GM12878 (cell line): ENCODE results near the gene SOCS6. TPM values are rescaled to one million over a fixed set of nuclear protein-coding genes. Genes with fewer than 3 reads are reported as not detected.

Source experiments
- ATAC-seq: fragments of 200-7000 bp; cut with Tn5 transposase; 3 replicates; pipeline ENCODE4 v1.9.1; 2020; ENCODE audit warnings: mild to moderate bottlenecking, moderate library complexity
- BruUV-seq: library from RNA; stranded (reverse); fragments of 400-500 nt; replicated peaks from 2 replicates; lab custom pipeline; 2021; lab: Mats Ljungman, UMichigan
- CTCF ChIA-PET: fragments of 300-600 bp; sonication (Branson Sonifier 250); formaldehyde crosslinking; extraction: SDS; loops from one replicate; lab custom pipeline; 2021; ENCODE audit warnings: inconsistent platforms; lab: Yijun Ruan, JAX
- POLR2A ChIA-PET: fragments of 350-600 bp; formaldehyde crosslinking; extraction: SDS; loops from one replicate; lab custom pipeline; 2021; ENCODE audit warnings: inconsistent platforms; lab: Charles Lee
- RAD21 ChIA-PET: fragments of 300-600 bp; sonication (Branson Sonifier 250); formaldehyde crosslinking; loops from one replicate; lab custom pipeline; 2023; ENCODE audit warnings: antibody characterized with exemption; ENCODE audit not compliant: unreplicated experiment; lab: Charles Lee
- SMC1A ChIA-PET: fragments of 300-600 bp; sonication (Branson Sonifier 250); formaldehyde crosslinking; loops from one replicate; lab custom pipeline; 2023; ENCODE audit not compliant: unreplicated experiment, uncharacterized antibody; lab: Charles Lee
- DNase-seq: peaks from one replicate; pipeline ENCODE4 v3.0.0-alpha.2; 2011; ENCODE audit warnings: low read depth, low spot score
- FAIRE-seq: peaks from 3 replicates; lab custom pipeline; 2011; peaks lifted over from hg19 to GRCh38; lab: Jason Lieb, UNC
- H2AFZ ChIP-seq: 2 replicates; pipeline ENCODE4 v1.6.0; 2011; ENCODE audit warnings: low read depth, low read length, control low read depth; ENCODE audit not compliant: control insufficient read depth
- H3K27ac ChIP-seq: 2 replicates; pipeline ENCODE4 v1.5.1; 2011; ENCODE audit warnings: control low read depth; ENCODE audit not compliant: control insufficient read depth, insufficient read depth
- H3K27me3 ChIP-seq, 2 experiments: replicated peaks in 1 of 2; 2 replicates each; pipeline versions ENCODE4 v1.6.0 to v1.6.1; 2011; ENCODE audit warnings: low read length in 1 of 2; ENCODE audit not compliant: control insufficient read depth in 2 of 2, insufficient read depth in 2 of 2
- H3K36me3 ChIP-seq, 2 experiments: 2 replicates each; pipeline ENCODE4 v1.5.1; 2011; ENCODE audit warnings: low read length in 1 of 2; ENCODE audit not compliant: control insufficient read depth in 2 of 2, insufficient read depth in 2 of 2
- H3K4me1 ChIP-seq: 2 replicates; pipeline ENCODE4 v1.6.1; 2011; ENCODE audit warnings: mild to moderate bottlenecking, low read length, moderate library complexity, mixed read lengths; ENCODE audit not compliant: control insufficient read depth, insufficient read depth
- H3K4me2 ChIP-seq: 2 replicates; pipeline ENCODE4 v1.6.0; 2011; ENCODE audit warnings: control low read depth; ENCODE audit not compliant: control insufficient read depth, insufficient read depth
- H3K4me3 ChIP-seq: fragments of 200-600 bp; sonication (generic); 2 replicates; pipeline ENCODE4 v1.5.1; 2016
- H3K79me2 ChIP-seq: 2 replicates; pipeline ENCODE4 v1.6.0; 2011; ENCODE audit warnings: low read length; ENCODE audit not compliant: control insufficient read depth, insufficient read depth
- H3K9ac ChIP-seq: 2 replicates; pipeline ENCODE4 v1.8.0; 2011; ENCODE audit warnings: low read length, control low read depth, mixed read lengths; ENCODE audit not compliant: control insufficient read depth, insufficient read depth
- H3K9me3 ChIP-seq: replicated peaks from 3 replicates; pipeline ENCODE4 v1.5.1; 2011; ENCODE audit warnings: mild to moderate bottlenecking, low read length; ENCODE audit not compliant: control insufficient read depth, insufficient read depth
- H4K20me1 ChIP-seq: 2 replicates; pipeline ENCODE4 v1.6.0; 2011; ENCODE audit not compliant: control insufficient read depth, insufficient read depth
- CHD1 ChIP-seq: IDR thresholded peaks from 2 replicates; pipeline ENCODE4 v1.6.1; 2012; ENCODE audit warnings: low read depth, low read length, improper control_type of control experiment
- CREM ChIP-seq: IDR thresholded peaks from 2 replicates; pipeline ENCODE4 v1.6.1; 2014; ENCODE audit warnings: antibody characterized with exemption, low read depth
- NFIC ChIP-seq: IDR thresholded peaks from 2 replicates; pipeline ENCODE4 v1.6.1; 2012; ENCODE audit warnings: low read depth, mild to moderate bottlenecking, inconsistent platforms, low read length, moderate library complexity
- NRF1 ChIP-seq: conservative IDR thresholded peaks from 2 replicates; pipeline ENCODE4 v1.6.1; 2011; ENCODE audit warnings: mild to moderate bottlenecking, low read depth, low read length, improper control_type of control experiment
- POU2F2 ChIP-seq: IDR thresholded peaks from 3 replicates; pipeline ENCODE4 v1.6.1; 2011; ENCODE audit warnings: low read depth, mild to moderate bottlenecking, low read length, borderline replicate concordance
- SUZ12 ChIP-seq: fragments of 200-600 bp; sonication (generic); IDR thresholded peaks from one replicate; pipeline ENCODE4 v1.6.1; 2018; ENCODE audit warnings: antibody characterized with exemption, mild to moderate bottlenecking; ENCODE audit not compliant: unreplicated experiment
- TAF1 ChIP-seq: IDR thresholded peaks from 2 replicates; pipeline ENCODE4 v1.6.1; 2011; ENCODE audit warnings: mild to moderate bottlenecking, low read depth, low read length, borderline replicate concordance
- TARDBP ChIP-seq: IDR thresholded peaks from 2 replicates; pipeline ENCODE4 v1.6.1; 2016; ENCODE audit warnings: borderline replicate concordance
- YBX1 ChIP-seq: fragments of 450-650 bp; IDR thresholded peaks from 2 replicates; pipeline ENCODE4 v1.6.1; 2016; ENCODE audit warnings: antibody characterized with exemption
- ZNF592 ChIP-seq: fragments of 450-650 bp; IDR thresholded peaks from 2 replicates; pipeline ENCODE4 v1.6.1; 2017; ENCODE audit warnings: mild to moderate bottlenecking, moderate library complexity
- ZNF622 ChIP-seq: fragments of 450-650 bp; IDR thresholded peaks from 2 replicates; pipeline ENCODE4 v1.6.1; 2017; ENCODE audit warnings: mild to moderate bottlenecking, inconsistent platforms
- ZSCAN29 ChIP-seq: fragments of 450-650 bp; IDR thresholded peaks from 2 replicates; pipeline ENCODE4 v1.6.1; 2017; ENCODE audit warnings: mild to moderate bottlenecking, moderate library complexity
- WGBS: methylation state at CpG from one replicate; pipeline ENCODE4 v1.1.6; 2016; ENCODE audit warnings: low lambda C conversion rate; ENCODE audit not compliant: insufficient replicate concordance, insufficient coverage; ENCODE audit errors: missing lambda C conversion rate; 5-methylcytosine and 5-hydroxymethylcytosine counted together
- in situ Hi-C: fragments of 300-500 bp; cut with MboI; formaldehyde crosslinking; loops from 9 replicates; pipeline ENCODE4 v1.14.3; 2018; ENCODE audit warnings: mixed read lengths
- intact Hi-C: fragments of 100-400 bp; cut with micrococcal nuclease; formaldehyde crosslinking; loops from one replicate; pipeline ENCODE4 v1.14.2; 2022; ENCODE audit not compliant: unreplicated experiment
- polyA plus RNA-seq, 11 experiments: library from polyadenylated mRNA; depleted of rRNA in 4 of 11; unstranded in 6 of 11; stranded (reverse) in 5 of 11; fragments of >200 nt; fragmentation: Nextera tagmentation in 4 of 11; fragmentation: Illumina TruSeq in 1 of 11; extraction: Ambion mirVana in 4 of 11; extraction: Trizol in 1 of 11; gene quantifications; 1 replicate in 1 of 11; 2 replicates in 10 of 11; pipeline versions ENCODE4 v1.2.1 to v1.2.3, GENCODE V29; 2011 to 2016; ENCODE audit warnings: inconsistent platforms in 2 of 11, missing spikeins in 2 of 11, low read depth in 1 of 11
- total RNA-seq, 4 experiments: library from RNA; depleted of rRNA in 3 of 4; stranded (reverse); fragments of >200 nt in 3 of 4; fragmentation: Illumina TruSeq in 1 of 4; extraction: Trizol in 1 of 4; gene quantifications; 2 replicates each; pipeline versions ENCODE4 v1.2.1 to v1.2.3, GENCODE V29; 2013 to 2021
- TF ChIP-seq, protein P1 (sequence below): IDR thresholded peaks from 2 replicates; pipeline ENCODE4 v1.6.1; 2011; ENCODE audit warnings: low read depth, low read length, improper control_type of control experiment, borderline replicate concordance

SOCS6 gene
- total and polyA plus RNA-seq, 10 of the 15 experiments (the other 5 are each of a cell fraction or from before 2014, with no cell fraction given), result 1.6 to 6.1 (median 4.1) TPM

- Histone ChIP-seq H3K27me3 (no peaks in the 10 kb centered on the region; a peak in 1 of 4 replicates), H3K9me3 (no peaks in the 10 kb centered on the region), H4K20me1 (no peaks in the 10 kb centered on the region), H3K4me1 (peaks cover 4% of the 10 kb centered on the region; the same call in 1 of the 2 replicates), H3K36me3 (no peaks in the 10 kb centered on the region), H3K27ac (no peak overlapping the region), H3K9ac (no peak overlapping the region), H3K79me2 (no peaks in the 10 kb centered on the region), H3K4me3 (no peak overlapping the region), H2AFZ (no peak overlapping the region), H3K4me2 (no peak overlapping the region)
- no peak for FAIRE-seq
- BruUV-seq, result no TSS peak
- ChIA-PET POLR2A (no interaction called here), SMC1A (no interaction called here), CTCF (interaction anchor here (0.6 kb wide), 1 partner anchor 72 kb away, joined by 3 read pairs; no protein-coding TSS in a partner anchor), RAD21 (no interaction called here)
- no peak for DNase-seq
- ATAC-seq, result no peak
- in situ Hi-C loops (no loop called here), intact Hi-C loops (no loop called here)
- TF ChIP-seq ZSCAN29 (no peak), TARDBP (no peak)
- 39% methylated on average over 4 of the region's 4 CpGs for WGBS
Measured at GRCh38 chr18:70362258-70362657, 73.4 kb downstream of the SOCS6 start.

DNA sequence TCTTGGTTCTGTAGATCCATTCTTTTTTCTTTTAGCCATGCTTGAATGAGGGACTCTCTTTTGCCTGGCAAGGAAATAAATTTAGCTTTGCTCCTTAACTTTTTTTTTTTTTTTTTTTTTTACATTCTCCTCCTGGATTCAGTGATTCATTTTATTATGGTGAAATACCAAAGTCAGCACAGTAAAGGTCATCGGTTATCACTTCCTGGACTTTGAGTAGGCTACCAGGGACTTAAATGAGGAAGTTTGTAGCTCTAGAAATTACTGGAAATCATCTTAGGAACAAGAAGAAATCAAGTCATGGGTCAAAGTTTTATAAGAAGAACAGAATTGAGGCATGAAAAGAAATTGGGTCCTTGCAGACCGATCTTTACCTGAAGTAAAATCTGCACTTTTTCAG lies 75.0 kb downstream of the SOCS6 start:
- ATAC-seq (no peak), FAIRE-seq (no peak), DNase-seq (no peak)
- Histone ChIP-seq H3K9ac (no peak overlapping the region), H3K36me3 (no peaks in the 10 kb centered on the region), H3K4me2 (no peak overlapping the region), H3K4me1 (no peaks in the 10 kb centered on the region), H3K27ac (no peak overlapping the region), H3K9me3 (no peaks in the 10 kb centered on the region), H4K20me1 (no peaks in the 10 kb centered on the region), H3K79me2 (no peaks in the 10 kb centered on the region), H2AFZ (no peak overlapping the region), H3K27me3 (no peaks in the 10 kb centered on the region; a peak in 1 of 4 replicates), H3K4me3 (no peak overlapping the region)
- in situ Hi-C loops, result no loop called here
- RAD21 ChIA-PET, result no interaction called here
- intact Hi-C loops, result no loop called here
- BruUV-seq, result no TSS peak
- POLR2A ChIA-PET, result no interaction called here
- WGBS, result 29% methylated on average over 2 of the region's 2 CpGs
- SMC1A ChIA-PET, result no interaction called here
- CTCF ChIA-PET, result no interaction called here
- TF ChIP-seq ZSCAN29 (no peak), SUZ12 (no peak), ZNF592 (no peak), CREM (no peak), NFIC (no peak), TAF1 (no peak), YBX1 (no peak), POU2F2 (no peak), ZNF622 (no peak), CHD1 (no peak), NRF1 (no peak)
- TF ChIP-seq, protein P1, sequence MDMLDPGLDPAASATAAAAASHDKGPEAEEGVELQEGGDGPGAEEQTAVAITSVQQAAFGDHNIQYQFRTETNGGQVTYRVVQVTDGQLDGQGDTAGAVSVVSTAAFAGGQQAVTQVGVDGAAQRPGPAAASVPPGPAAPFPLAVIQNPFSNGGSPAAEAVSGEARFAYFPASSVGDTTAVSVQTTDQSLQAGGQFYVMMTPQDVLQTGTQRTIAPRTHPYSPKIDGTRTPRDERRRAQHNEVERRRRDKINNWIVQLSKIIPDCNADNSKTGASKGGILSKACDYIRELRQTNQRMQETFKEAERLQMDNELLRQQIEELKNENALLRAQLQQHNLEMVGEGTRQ, result no peak
